A549 (cell line): Measurements from ENCODE around the gene PVALEF.

Experiments
- BHLHE40 ChIP-seq: IDR thresholded peaks from 2 replicates; pipeline ENCODE4 v1.6.1; 2012; ENCODE audit warnings: low read depth, low read length, inconsistent platforms
- CHD4 ChIP-seq: fragments of 200-600 bp; sonication (generic); IDR thresholded peaks from 2 replicates; pipeline ENCODE4 v1.6.1; 2016; ENCODE audit warnings: antibody characterized with exemption, mild to moderate bottlenecking, borderline replicate concordance
- CTCF ChIP-seq: fragments of >200 bp; sonication (Bioruptor Twin); formaldehyde crosslinking; IDR thresholded peaks from 3 replicates; pipeline ENCODE4 v1.5.1; 2016
- E2F6 ChIP-seq: IDR thresholded peaks from 2 replicates; pipeline ENCODE4 v1.6.1; 2012; ENCODE audit warnings: low read depth, borderline replicate concordance
- ELK1 ChIP-seq: fragments of 150-350 bp; IDR thresholded peaks from 2 replicates; pipeline ENCODE4 v1.6.1; 2014; ENCODE audit warnings: low read depth, mild to moderate bottlenecking, low read length
- HDAC2 ChIP-seq: fragments of 200-600 bp; sonication (generic); IDR thresholded peaks from 2 replicates; pipeline ENCODE4 v1.6.1; 2016
- HOXA7 ChIP-seq: fragments of 250-450 bp; sonication (Bioruptor Pico); IDR thresholded peaks from 2 replicates; pipeline ENCODE4 v1.5.0; 2020; ENCODE audit warnings: mild to moderate bottlenecking, moderate library complexity
- POLR2A ChIP-seq: IDR thresholded peaks from 2 replicates; pipeline ENCODE4 v1.6.1; 2012; ENCODE audit warnings: mild to moderate bottlenecking, low read length
- REST ChIP-seq: fragments of 200-600 bp; sonication (generic); IDR thresholded peaks from 2 replicates; pipeline ENCODE4 v1.6.1; 2016; ENCODE audit warnings: antibody characterized with exemption, mild to moderate bottlenecking, moderate library complexity

- no peak for TF ChIP-seq CTCF
- no peak for TF ChIP-seq E2F6
- TF ChIP-seq HDAC2 = no peak
- TF ChIP-seq ELK1 = no peak
- TF ChIP-seq REST = no peak
- no peak for TF ChIP-seq BHLHE40
- no peak for TF ChIP-seq POLR2A
- no peak for TF ChIP-seq HOXA7
- TF ChIP-seq CHD4 = no peak
Observed at GRCh38 chr17:81166033-81166492, 756 bp downstream of the PVALEF start, which contains the start of gene AATK.
